ENCODE measurements around the gene DMD.

DNA sequence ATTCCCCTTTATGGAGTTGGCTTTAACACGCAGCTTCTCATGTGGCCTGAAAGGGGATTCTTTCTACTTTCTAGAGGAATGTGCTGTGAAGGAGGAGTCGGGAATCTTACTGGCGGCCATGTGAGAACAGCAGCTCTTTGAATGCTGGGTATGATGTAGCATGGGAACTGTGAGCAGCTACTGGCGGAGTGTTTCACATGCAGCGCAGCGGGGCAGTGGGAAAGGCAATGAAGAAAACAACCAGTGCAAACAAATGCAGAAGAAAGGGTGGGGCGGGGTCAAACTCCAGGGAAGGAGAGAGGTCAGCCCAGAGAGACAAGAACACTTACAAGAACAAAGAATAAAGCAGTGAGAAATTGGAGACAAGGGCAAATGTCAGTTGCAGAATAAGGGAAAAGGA, 1775.8 kb downstream of the DMD start:
- TF ChIP-seq, protein P1, sequence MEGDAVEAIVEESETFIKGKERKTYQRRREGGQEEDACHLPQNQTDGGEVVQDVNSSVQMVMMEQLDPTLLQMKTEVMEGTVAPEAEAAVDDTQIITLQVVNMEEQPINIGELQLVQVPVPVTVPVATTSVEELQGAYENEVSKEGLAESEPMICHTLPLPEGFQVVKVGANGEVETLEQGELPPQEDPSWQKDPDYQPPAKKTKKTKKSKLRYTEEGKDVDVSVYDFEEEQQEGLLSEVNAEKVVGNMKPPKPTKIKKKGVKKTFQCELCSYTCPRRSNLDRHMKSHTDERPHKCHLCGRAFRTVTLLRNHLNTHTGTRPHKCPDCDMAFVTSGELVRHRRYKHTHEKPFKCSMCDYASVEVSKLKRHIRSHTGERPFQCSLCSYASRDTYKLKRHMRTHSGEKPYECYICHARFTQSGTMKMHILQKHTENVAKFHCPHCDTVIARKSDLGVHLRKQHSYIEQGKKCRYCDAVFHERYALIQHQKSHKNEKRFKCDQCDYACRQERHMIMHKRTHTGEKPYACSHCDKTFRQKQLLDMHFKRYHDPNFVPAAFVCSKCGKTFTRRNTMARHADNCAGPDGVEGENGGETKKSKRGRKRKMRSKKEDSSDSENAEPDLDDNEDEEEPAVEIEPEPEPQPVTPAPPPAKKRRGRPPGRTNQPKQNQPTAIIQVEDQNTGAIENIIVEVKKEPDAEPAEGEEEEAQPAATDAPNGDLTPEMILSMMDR (IDR thresholded peaks at IDR 0.05), result no peak
- TF ChIP-seq POLR2A (IDR thresholded peaks at IDR 0.05), result no peak
